ENCODE data around the gene RWDD1.

RWDD1 gene

DNA sequence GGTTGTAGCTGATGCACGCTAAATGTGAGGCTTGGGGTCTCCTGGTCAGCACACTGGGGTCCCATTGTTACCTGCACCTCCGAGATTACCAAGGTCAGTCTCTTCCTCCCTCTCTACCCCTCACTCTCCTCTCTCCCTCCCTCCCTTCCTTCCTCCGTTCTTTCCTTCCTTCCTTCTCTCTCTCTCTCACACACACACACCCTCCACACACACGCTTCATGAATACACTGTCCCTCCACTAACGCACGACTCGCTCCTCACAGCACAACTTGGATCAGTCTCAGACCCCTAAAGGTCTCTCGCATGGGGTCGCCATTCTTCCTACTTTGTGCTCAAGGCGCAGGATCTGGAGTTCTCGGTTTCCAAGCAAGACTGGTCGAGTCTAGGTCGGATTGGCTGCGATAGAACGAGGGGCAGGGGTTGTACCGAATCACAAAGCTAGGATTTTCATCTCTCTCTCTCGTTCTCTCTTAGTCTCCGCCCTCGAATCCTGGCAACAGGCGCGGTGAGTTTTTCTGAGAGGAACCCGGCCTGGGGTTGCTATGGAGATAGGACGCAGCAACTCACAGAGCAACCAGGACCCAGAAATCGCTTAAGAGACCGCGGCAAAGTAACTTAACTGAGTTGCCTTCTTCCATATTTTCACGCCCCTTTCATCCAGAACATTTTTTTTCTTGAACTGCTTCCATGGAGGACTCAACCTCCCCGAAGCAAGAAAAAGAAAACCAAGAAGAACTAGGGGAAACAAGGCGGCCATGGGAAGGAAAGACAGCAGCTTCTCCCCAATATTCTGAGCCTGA, 44.8 kb downstream of the RWDD1 start, which contains the start of gene RSPH4A:
RSPH4A (plus strand) TSS at position 543 of the 800 bp plus-strand sequence; CDS start at position 688, 145 bp downstream.
- DNase-seq, result peak; percentile 88

GRCh38 chr6:116616737-116617053, 45.4 kb downstream of the RWDD1 start:
- DNase-seq, result no peak

DNA sequence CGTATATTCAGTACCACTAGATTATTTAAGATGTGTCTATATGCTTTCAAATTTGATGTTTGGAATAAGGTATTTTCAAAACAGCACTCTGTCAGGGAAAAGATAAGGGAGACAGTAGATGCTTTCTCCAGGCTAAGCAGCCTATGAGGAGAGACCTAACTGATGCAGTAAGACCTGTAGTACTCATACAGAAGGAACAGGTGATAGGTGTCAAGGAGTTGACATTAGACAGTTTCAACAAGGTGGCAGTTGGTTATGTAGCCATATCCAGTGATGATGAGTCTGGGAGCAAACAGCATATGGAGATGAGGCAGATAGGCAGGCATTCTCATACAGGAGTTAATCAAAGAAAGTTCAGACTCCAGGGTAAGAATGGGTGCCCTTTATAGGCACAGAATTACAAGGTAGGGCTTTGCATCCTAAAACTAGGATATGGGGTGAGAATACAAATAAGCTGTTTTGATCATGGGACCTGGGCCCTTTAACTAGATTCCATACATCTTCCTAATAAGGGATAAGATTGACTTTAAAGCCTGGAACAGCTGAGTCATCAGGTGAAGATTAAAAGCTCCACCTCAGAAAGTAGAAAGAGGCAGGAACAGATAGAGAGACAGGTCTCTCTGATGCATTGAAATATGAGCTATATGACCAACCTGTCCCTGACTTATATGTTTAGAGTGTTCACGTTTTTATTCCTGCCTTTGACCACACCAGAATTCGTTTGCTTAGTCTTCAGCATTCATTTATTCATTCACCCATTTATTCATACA, 52.9 kb downstream of the RWDD1 start:
- DNase-seq, result no peak

DNA sequence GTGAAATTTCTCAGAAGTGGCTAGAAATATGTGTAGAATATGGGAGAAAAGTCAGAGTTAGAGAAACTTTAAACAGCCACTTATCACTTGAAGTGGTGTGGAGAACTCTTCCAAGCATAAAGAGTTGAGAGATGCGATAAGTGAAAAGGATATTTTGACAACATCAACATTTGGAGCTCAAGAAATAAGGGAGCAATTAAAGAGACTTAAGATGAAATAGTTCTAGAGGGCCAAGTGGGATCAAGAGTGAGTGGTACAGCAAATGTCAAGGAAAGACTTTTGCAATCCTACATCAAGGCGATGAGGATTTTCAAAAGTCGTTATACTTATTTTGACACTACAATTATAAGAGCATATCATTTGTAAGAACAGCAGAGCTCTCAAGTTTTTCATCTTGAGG, 54.6 kb downstream of the RWDD1 start:
- no peak for DNase-seq

DNA sequence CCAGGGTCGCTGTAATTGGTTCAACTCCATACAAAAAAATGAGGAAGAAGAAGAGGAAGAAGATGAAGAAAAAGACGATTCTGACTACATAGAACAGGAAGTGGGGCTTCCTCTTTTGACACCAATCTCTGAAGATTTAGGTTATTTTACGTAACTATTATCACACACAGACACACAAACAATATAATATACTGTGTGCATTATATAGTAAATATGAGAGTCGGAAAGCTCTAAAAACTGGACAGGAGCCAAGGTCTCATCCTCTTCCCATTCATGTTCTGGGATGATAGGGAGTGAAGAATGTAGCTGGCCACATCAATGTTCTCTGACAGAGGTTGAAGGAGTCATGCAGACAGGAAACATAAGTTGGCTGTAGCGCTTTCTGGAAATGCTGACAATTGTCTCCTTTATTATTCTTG, 58.3 kb downstream of the RWDD1 start:
- DNase-seq, result no peak

DNA sequence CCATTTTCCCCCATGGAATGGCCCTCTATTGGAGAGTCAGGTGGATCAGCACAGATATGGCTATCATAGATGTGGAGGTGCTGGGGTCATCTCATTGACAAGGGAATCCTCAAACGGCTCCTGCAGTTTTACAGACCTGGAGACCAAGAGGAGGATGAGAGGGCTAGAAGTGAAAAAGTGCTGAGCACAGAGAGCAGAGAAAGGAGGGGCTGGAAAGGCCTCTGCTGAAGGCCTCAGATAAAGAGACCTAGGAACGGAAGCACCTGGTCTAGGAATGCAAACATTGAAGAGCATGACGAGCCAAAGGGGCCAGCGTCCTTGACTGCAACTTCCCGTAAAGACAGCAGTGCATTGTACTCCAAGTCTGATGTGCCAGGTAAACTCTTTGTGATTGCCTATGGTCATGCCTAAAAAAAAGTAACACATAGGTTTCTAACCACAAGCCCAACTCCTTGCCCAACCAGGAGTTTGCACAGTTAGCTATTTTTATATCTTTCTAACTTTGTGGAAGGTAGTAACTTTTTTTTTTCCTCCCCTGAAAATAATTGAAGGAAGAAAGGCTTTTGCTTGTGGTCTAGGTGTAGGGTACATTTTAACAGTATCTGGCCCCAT, 60.2 kb downstream of the RWDD1 start:
- no peak for DNase-seq

GRCh38 chr6:116633685-116634084, 62.4 kb downstream of the RWDD1 start:
- no peak for DNase-seq
